HepG2 (cell line): Measurements from ENCODE around the gene FOXG1. TPM values are rescaled to one million over a fixed set of nuclear protein-coding genes. Genes with fewer than 3 reads are reported as not detected.

ENCODE experiments used
- ATAC-seq: fragments of 200-7000 bp; cut with Tn5 transposase; 3 replicates; pipeline ENCODE4 v1.9.1; 2020; ENCODE audit warnings: mild to moderate bottlenecking, moderate library complexity
- BruUV-seq: library from RNA; stranded (reverse); fragments of 400-500 nt; replicated peaks from 2 replicates; lab custom pipeline; 2021; lab: Mats Ljungman, UMichigan
- CTCF ChIA-PET: fragments of 300-600 bp; formaldehyde crosslinking; extraction: SDS; loops from one replicate; lab custom pipeline; 2021; ENCODE audit warnings: low total read pairs, inconsistent platforms, low intra/inter-chr PET ratio; lab: Yijun Ruan, JAX
- POLR2A ChIA-PET: fragments of 350-600 bp; sonication (Branson Sonifier 250); formaldehyde crosslinking; loops from one replicate; lab custom pipeline; 2020; ENCODE audit warnings: antibody characterized with exemption, inconsistent platforms; lab: Yijun Ruan, JAX
- DNase-seq: peaks from one replicate; pipeline ENCODE4 v3.0.0-alpha.2; 2015; ENCODE audit warnings: low spot score
- FAIRE-seq: peaks from 3 replicates; lab custom pipeline; 2011; peaks lifted over from hg19 to GRCh38; lab: Jason Lieb, UNC
- H2AFZ ChIP-seq: one replicate; pipeline ENCODE4 v1.6.1; 2011; ENCODE audit warnings: low read length, inconsistent platforms
- H3K27ac ChIP-seq: fragments of 300-600 bp; 3 replicates; pipeline ENCODE4 v1.8.0; 2011; ENCODE audit warnings: mixed run types, mild to moderate bottlenecking, mixed read lengths, low read length, inconsistent platforms; ENCODE audit not compliant: insufficient read depth; ENCODE audit errors: extremely low read length
- H3K27me3 ChIP-seq, 2 experiments: fragments of 200-600 bp in 1 of 2; 2 replicates in 1 of 2; 3 replicates in 1 of 2; pipeline versions ENCODE4 v1.6.0 to v1.8.0; 2011; ENCODE audit warnings: low read length in 2 of 2, mild to moderate bottlenecking in 2 of 2, moderate library complexity in 2 of 2, inconsistent platforms in 1 of 2; ENCODE audit not compliant: insufficient read depth in 2 of 2, control insufficient read depth in 1 of 2
- H3K36me3 ChIP-seq, 2 experiments: fragments of 200-600 bp in 1 of 2; replicated peaks in 1 of 2; 2 replicates in 1 of 2; 3 replicates in 1 of 2; pipeline versions ENCODE4 v1.5.1 to v1.8.0; 2011; ENCODE audit warnings: low read length in 2 of 2, inconsistent platforms in 1 of 2; ENCODE audit not compliant: insufficient read depth in 2 of 2, control insufficient read depth in 1 of 2
- H3K4me1 ChIP-seq: 2 replicates; pipeline ENCODE4 v1.5.1; 2012; ENCODE audit warnings: low read length, inconsistent platforms; ENCODE audit not compliant: insufficient read depth
- H3K4me2 ChIP-seq: 2 replicates; pipeline ENCODE4 v1.6.0; 2011; ENCODE audit warnings: low read depth, low read length, inconsistent platforms
- H3K4me3 ChIP-seq, 3 experiments: fragments of 200-600 bp in 1 of 3; sonication (generic), shearing (Covaris generic) in 1 of 3; replicated peaks in 1 of 3; 2 replicates each; pipeline ENCODE4 v1.5.1; 2011 to 2016; ENCODE audit warnings: low read length in 3 of 3, inconsistent platforms in 2 of 3, low read depth in 2 of 3, mild to moderate bottlenecking in 2 of 3, control low read depth in 1 of 3, mixed read lengths in 1 of 3; ENCODE audit not compliant: insufficient read depth in 1 of 3
- H3K79me2 ChIP-seq: one replicate; pipeline ENCODE4 v1.6.1; 2011; ENCODE audit warnings: low read length, inconsistent platforms; ENCODE audit not compliant: insufficient read depth
- H3K9ac ChIP-seq: 2 replicates; pipeline ENCODE4 v1.6.0; 2011; ENCODE audit warnings: mild to moderate bottlenecking, low read depth, low read length, inconsistent platforms; ENCODE audit not compliant: insufficient read depth
- H3K9me3 ChIP-seq: 2 replicates; pipeline ENCODE4 v1.5.1; 2012; ENCODE audit warnings: mild to moderate bottlenecking, low read length
- H4K20me1 ChIP-seq: 2 replicates; pipeline ENCODE4 v1.6.0; 2011; ENCODE audit warnings: inconsistent platforms, mild to moderate bottlenecking, low read length, moderate library complexity; ENCODE audit not compliant: insufficient read depth
- CEBPB ChIP-seq: IDR thresholded peaks from 2 replicates; pipeline ENCODE4 v1.6.1; 2011; ENCODE audit warnings: low read depth, low read length, improper control_type of control experiment, borderline replicate concordance
- ELF4 ChIP-seq: sonication (generic); formaldehyde crosslinking; IDR thresholded peaks from 2 replicates; pipeline ENCODE4 v1.5.0; 2020; ENCODE audit warnings: missing genetic modification reagents, mild to moderate bottlenecking, moderate library complexity, borderline replicate concordance
- FOSL2 ChIP-seq: sonication (generic); formaldehyde crosslinking; IDR thresholded peaks from 2 replicates; pipeline ENCODE4 v1.4.0; 2020; ENCODE audit warnings: missing genetic modification reagents
- NKX3-1 ChIP-seq: sonication (generic); formaldehyde crosslinking; IDR thresholded peaks from 2 replicates; pipeline ENCODE4 v1.5.0; 2020; ENCODE audit warnings: missing genetic modification reagents
- ZBTB2 ChIP-seq: sonication (generic); formaldehyde crosslinking; IDR thresholded peaks from 2 replicates; pipeline ENCODE4 v1.8.0; 2022; ENCODE audit warnings: low read depth, missing genetic modification reagents
- ZIK1 ChIP-seq: sonication (generic); formaldehyde crosslinking; IDR thresholded peaks from 2 replicates; pipeline ENCODE4 v1.5.0; 2020; ENCODE audit warnings: mild to moderate bottlenecking, low read depth, missing genetic modification reagents, borderline replicate concordance
- ZNF263 ChIP-seq: sonication (generic); formaldehyde crosslinking; IDR thresholded peaks from 2 replicates; pipeline ENCODE4 v1.4.0; 2020; ENCODE audit warnings: missing genetic modification reagents
- ZNF343 ChIP-seq: sonication (generic); formaldehyde crosslinking; IDR thresholded peaks from 2 replicates; pipeline ENCODE4 v1.4.0; 2020; ENCODE audit warnings: mild to moderate bottlenecking, missing genetic modification reagents
- ZNF367 ChIP-seq: sonication (generic); formaldehyde crosslinking; IDR thresholded peaks from 2 replicates; pipeline ENCODE4 v1.4.0; 2020; ENCODE audit warnings: missing genetic modification reagents, borderline replicate concordance
- ZNF530 ChIP-seq: sonication (generic); formaldehyde crosslinking; IDR thresholded peaks from 2 replicates; pipeline ENCODE4 v1.5.0; 2020; ENCODE audit warnings: low read depth, mild to moderate bottlenecking, missing genetic modification reagents
- ZNF598 ChIP-seq: sonication (generic); formaldehyde crosslinking; IDR thresholded peaks from 2 replicates; pipeline ENCODE4 v1.5.1; 2020; ENCODE audit warnings: mild to moderate bottlenecking, missing genetic modification reagents, borderline replicate concordance
- ZNF747 ChIP-seq: sonication (generic); formaldehyde crosslinking; IDR thresholded peaks from 2 replicates; pipeline ENCODE4 v1.8.1; 2023; ENCODE audit warnings: missing genetic modification reagents, mild to moderate bottlenecking, borderline replicate concordance
- ZNF773 ChIP-seq: sonication (generic); formaldehyde crosslinking; IDR thresholded peaks from 2 replicates; pipeline ENCODE4 v1.4.0; 2020; ENCODE audit warnings: missing genetic modification reagents, borderline replicate concordance
- ZSCAN30 ChIP-seq: sonication (generic); formaldehyde crosslinking; IDR thresholded peaks from 2 replicates; pipeline ENCODE4 v1.5.0; 2020; ENCODE audit warnings: mild to moderate bottlenecking, missing genetic modification reagents
- WGBS: methylation state at CpG from one replicate; pipeline ENCODE4 v1.1.6; 2017; ENCODE audit warnings: low lambda C conversion rate; 5-methylcytosine and 5-hydroxymethylcytosine counted together
- in situ Hi-C: cut with HindIII; loops from 2 replicates; pipeline ENCODE4 v1.10.0; 2017; ENCODE audit warnings: low pct_unique_long_range_greater_than_20kb; ENCODE audit not compliant: extremely low pct_ligation_motif_present
- intact Hi-C: fragments of 100-400 bp; cut with micrococcal nuclease; formaldehyde crosslinking; loops from one replicate; pipeline ENCODE4 v1.10.0; 2022; ENCODE audit not compliant: unreplicated experiment
- polyA plus RNA-seq, 8 experiments: library from polyadenylated mRNA; depleted of rRNA in 3 of 8; stranded (reverse) in 7 of 8; unstranded in 1 of 8; fragments of >200 nt; fragmentation: Illumina TruSeq in 4 of 8; extraction: Trizol in 4 of 8; gene quantifications; 2 replicates each; pipeline versions ENCODE4 v1.2.1 to v1.2.3, GENCODE V29; 2011 to 2016; ENCODE audit warnings: low read depth in 4 of 8, missing spikeins in 1 of 8, mixed read lengths in 1 of 8; ENCODE audit not compliant: insufficient read depth in 1 of 8
- total RNA-seq, 5 experiments: library from RNA; depleted of rRNA; stranded (reverse); fragments of >200 nt; fragmentation: Illumina TruSeq; extraction: Trizol; gene quantifications; 2 replicates each; pipeline ENCODE4 v1.2.3, GENCODE V29; 2016; ENCODE audit warnings: low read depth in 1 of 5

Gene FOXG1
- total and polyA plus RNA-seq, 2 of the 13 experiments (the other 11 are each of a cell fraction or from before 2014, with no cell fraction given): not detected

GRCh38 chr14:28764257-28765160 lies 2.1 kb upstream of the FOXG1 start (continued):
- TF ChIP-seq CEBPB: peak; percentile 59
- TF ChIP-seq ZNF343: no peak
- TF ChIP-seq ZBTB2 (CRISPR knock-in tag): no peak
- TF ChIP-seq FOSL2 (CRISPR knock-in tag): no peak
- TF ChIP-seq NKX3-1 (CRISPR knock-in tag): no peak

GRCh38 chr14:28765169-28765830 lies 1.3 kb upstream of the FOXG1 start:
- peaks cover 8% of the 10 kb centered on the region for H3K4me1 ChIP-seq
- ATAC-seq: no peak
- ChIA-PET POLR2A (no interaction called here), CTCF (no interaction called here)
- H3K36me3 ChIP-seq: no peaks in the 10 kb centered on the region
- H3K27me3 ChIP-seq: peaks cover 0 to 31% of the 10 kb centered on the region in 2 experiments; a peak in 2 of 5 replicates
- FAIRE-seq: no peak
- peaks cover 9% of the 10 kb centered on the region for H3K9me3 ChIP-seq
- no peaks in the 10 kb centered on the region for H3K79me2 ChIP-seq
- H3K9ac ChIP-seq: no peak overlapping the region
- in situ Hi-C loops (no loop called here), intact Hi-C loops (no loop called here)
- WGBS: 40% methylated on average over 27 of the region's 27 CpGs
- H3K4me2 ChIP-seq: no peak overlapping the region
- no peak for DNase-seq
- TF ChIP-seq ZNF773 (no peak), ZNF747 (CRISPR knock-in tag) (no peak), ELF4 (CRISPR knock-in tag) (no peak), ZIK1 (CRISPR knock-in tag) (no peak), ZSCAN30 (CRISPR knock-in tag) (no peak), ZNF367 (no peak), ZNF598 (CRISPR knock-in tag) (no peak), ZNF263 (CRISPR knock-in tag) (no peak), ZNF530 (no peak)
- BruUV-seq: no TSS peak
- H3K27ac ChIP-seq: no peak overlapping the region
- no peaks in the 10 kb centered on the region for H4K20me1 ChIP-seq
- no peak overlapping the region for H3K4me3 ChIP-seq
- no peak overlapping the region for H2AFZ ChIP-seq
